Measurements from ENCODE around the gene SH3BP4. TPM values are rescaled to one million over a fixed set of nuclear protein-coding genes. Genes with fewer than 3 reads are reported as not detected.

SH3BP4 gene
- total RNA-seq, 2 experiments from 2014 or later: 0.18 to 0.33 TPM

GRCh38 chr2:235032949-235033348 is 81.1 kb downstream of the SH3BP4 start:
- Mint-ChIP-seq H3K27ac (no peak overlapping the region), H3K9me3 (no peaks in the 10 kb centered on the region), H3K4me3 (no peak overlapping the region), H3K27me3 (no peaks in the 10 kb centered on the region), H3K36me3 (no peaks in the 10 kb centered on the region), H3K4me1 (no peaks in the 10 kb centered on the region)
- DNase-seq: no peak

DNA sequence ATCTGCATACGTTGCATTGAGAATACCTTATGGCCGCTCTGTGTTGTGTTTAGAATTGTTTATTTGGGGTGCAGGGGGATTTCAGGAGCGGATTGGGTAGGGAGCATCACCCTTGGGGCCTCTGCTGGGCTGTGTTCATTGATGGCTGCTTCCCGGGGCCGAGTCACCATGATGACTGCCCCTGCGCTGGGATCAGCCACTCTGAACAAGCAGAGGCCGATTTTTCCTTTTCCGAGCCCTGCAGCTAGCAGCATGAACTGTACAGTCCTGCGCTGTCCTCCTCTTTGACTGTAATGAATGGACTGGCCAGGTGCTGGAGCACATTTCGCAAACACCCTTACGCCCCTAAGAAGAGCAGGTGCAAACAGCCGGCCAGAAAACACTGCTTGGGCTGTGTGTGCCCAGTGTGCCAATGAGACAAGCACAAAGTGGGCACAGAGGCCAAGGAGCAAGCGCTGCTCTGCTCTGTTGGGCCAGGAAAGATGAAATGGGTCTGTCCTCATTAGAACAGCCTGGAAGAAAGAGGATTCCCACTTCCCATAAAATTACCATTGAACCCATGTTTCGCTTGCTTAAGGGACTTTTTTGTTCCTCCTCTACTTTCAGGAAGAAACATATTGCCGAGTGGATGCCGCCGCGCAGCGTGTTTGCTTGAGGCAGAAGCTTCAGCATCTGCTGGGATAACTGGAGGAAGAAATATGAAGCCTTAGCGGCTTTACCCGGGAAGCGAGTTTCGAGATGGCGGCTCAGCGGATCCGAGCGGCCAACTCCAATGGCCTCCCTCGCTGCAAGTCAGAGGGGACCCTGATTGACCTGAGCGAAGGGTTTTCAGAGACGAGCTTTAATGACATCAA is 82.7 kb downstream of the SH3BP4 start:
- Mint-ChIP-seq H3K9me3 (no peaks in the 10 kb centered on the region), H3K27ac (no peak overlapping the region)
- DNase-seq: no peak

DNA sequence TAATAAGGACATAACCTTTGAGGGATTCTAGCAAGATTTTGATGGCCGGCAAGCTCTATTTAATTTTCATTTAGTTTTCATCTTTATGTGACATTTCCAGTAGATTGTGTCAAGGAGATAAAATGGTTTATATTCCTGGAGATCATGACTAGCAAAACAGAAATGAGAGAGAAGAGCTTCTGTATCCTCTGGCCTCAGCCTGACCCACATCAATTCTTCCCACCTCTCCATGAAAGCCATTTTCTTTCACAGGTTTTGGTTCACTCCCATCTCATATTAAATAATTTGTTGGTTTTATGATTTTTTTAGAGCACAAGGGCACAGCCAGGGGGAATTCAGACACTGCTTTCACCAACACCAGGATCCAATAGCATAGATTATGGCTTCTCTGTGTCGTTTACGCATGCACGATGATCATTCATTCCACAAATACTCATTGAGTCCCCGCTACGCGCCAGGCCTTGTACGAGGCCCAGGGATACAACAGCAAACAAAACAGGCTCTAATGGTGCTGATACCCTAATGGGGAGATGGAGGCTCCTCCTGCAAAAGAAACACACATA is 85.9 kb downstream of the SH3BP4 start:
- Mint-ChIP-seq H3K4me3 (no peak overlapping the region), H3K36me3 (no peaks in the 10 kb centered on the region), H3K4me1 (no peaks in the 10 kb centered on the region), H3K9me3 (no peaks in the 10 kb centered on the region), H3K27me3 (no peaks in the 10 kb centered on the region), H3K27ac (no peak overlapping the region)
- DNase-seq: no peak

More for the DNA sequence above, 82.7 kb downstream of the SH3BP4 start:
- Mint-ChIP-seq H3K27me3 (no peaks in the 10 kb centered on the region), H3K4me1 (no peaks in the 10 kb centered on the region), H3K36me3 (no peaks in the 10 kb centered on the region), H3K4me3 (no peak overlapping the region)

DNA sequence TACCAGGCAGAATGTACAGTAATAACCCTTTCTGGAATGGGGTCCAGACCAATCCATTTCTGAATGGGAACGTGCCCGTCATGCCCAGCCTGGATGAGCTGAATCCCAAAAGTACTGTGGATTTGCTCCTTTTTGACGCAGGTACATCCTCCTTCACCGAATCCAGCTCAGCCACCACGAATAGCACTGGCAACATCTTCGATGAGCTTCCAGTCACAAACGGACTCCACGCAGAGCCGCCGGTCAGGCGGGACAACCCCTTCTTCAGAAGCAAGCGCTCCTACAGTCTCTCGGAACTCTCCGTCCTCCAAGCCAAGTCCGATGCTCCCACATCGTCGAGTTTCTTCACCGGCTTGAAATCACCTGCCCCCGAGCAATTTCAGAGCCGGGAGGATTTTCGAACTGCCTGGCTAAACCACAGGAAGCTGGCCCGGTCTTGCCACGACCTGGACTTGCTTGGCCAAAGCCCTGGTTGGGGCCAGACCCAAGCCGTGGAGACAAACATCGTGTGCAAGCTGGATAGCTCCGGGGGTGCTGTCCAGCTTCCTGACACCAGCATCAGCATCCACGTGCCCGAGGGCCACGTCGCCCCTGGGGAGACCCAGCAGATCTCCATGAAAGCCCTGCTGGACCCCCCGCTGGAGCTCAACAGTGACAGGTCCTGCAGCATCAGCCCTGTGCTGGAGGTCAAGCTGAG is 89.6 kb downstream of the SH3BP4 start:
- Mint-ChIP-seq H3K4me3 (no peak overlapping the region), H3K4me1 (peaks cover 16% of the 10 kb centered on the region), H3K9me3 (no peaks in the 10 kb centered on the region), H3K36me3 (no peaks in the 10 kb centered on the region), H3K27ac (no peak overlapping the region), H3K27me3 (peaks cover 12% of the 10 kb centered on the region)
- no peak for DNase-seq

DNA sequence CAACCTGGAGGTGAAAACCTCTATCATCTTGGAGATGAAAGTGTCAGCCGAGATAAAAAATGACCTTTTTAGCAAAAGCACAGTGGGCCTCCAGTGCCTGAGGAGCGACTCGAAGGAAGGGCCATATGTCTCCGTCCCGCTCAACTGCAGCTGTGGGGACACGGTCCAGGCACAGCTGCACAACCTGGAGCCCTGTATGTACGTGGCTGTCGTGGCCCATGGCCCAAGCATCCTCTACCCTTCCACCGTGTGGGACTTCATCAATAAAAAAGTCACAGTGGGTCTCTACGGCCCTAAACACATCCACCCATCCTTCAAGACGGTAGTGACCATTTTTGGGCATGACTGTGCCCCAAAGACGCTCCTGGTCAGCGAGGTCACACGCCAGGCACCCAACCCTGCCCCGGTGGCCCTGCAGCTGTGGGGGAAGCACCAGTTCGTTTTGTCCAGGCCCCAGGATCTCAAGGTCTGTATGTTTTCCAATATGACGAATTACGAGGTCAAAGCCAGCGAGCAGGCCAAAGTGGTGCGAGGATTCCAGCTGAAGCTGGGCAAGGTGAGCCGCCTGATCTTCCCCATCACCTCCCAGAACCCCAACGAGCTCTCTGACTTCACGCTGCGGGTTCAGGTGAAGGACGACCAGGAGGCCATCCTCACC is 90.2 kb downstream of the SH3BP4 start:
- no peaks in the 10 kb centered on the region for H3K36me3 Mint-ChIP-seq
- H3K4me1 Mint-ChIP-seq: peaks cover 16% of the 10 kb centered on the region
- no peak overlapping the region for H3K27ac Mint-ChIP-seq
- no peaks in the 10 kb centered on the region for H3K9me3 Mint-ChIP-seq
- peaks cover 18% of the 10 kb centered on the region for H3K27me3 Mint-ChIP-seq
- H3K4me3 Mint-ChIP-seq: no peak overlapping the region
- no peak for DNase-seq

- H3K27me3 Mint-ChIP-seq: peaks cover 23% of the 10 kb centered on the region
- H3K4me1 Mint-ChIP-seq: peaks cover 16% of the 10 kb centered on the region
- no peak overlapping the region for H3K4me3 Mint-ChIP-seq
- H3K36me3 Mint-ChIP-seq: no peaks in the 10 kb centered on the region
- DNase-seq: no peak
- no peak overlapping the region for H3K27ac Mint-ChIP-seq
- no peaks in the 10 kb centered on the region for H3K9me3 Mint-ChIP-seq
Observed at GRCh38 chr2:235042576-235043515, 91.0 kb downstream of the SH3BP4 start.

DNA sequence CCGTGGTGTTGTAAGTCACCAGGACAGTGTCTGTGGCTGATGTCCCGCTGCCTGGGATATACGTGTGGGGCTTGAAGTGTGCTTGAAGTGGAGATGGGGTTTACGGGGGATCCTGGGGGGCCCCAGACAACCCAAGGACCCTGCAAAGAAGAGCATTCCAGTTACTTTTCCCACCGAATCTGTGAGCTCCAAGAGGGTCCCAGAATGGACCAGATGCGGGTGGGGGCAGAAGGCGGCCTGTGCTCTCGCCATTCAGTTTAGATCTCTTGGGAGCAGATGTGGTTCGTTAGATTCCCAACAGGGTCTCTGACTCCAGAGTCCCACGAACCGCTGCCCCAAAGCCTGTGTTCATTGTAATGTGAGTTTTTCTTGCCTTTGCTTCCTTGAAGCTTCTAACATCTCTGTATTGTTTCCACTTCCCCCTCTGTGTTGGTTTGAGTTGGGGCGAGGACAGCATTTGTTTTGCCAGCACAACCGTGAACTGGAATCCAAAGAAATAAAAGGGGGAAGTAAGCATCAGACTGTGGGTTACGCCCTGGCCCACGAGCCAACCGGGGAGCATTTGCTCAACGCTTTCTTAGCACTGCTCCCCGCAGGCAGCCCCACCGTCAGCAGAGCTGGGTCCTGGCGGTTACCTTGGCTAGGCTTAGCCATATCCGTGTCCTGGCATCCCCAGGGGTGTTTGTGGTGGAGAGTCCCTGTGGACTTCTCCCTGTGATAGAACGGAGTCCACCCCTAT is 92.1 kb downstream of the SH3BP4 start:
- H3K4me1 Mint-ChIP-seq: peaks cover 16% of the 10 kb centered on the region
- no peaks in the 10 kb centered on the region for H3K9me3 Mint-ChIP-seq
- no peak overlapping the region for H3K4me3 Mint-ChIP-seq
- no peak overlapping the region for H3K27ac Mint-ChIP-seq
- H3K27me3 Mint-ChIP-seq: peaks cover 24% of the 10 kb centered on the region
- DNase-seq: no peak
- no peaks in the 10 kb centered on the region for H3K36me3 Mint-ChIP-seq

GRCh38 chr2:235044501-235045271 is 92.9 kb downstream of the SH3BP4 start:
- Mint-ChIP-seq H3K27ac (peak overlapping the region; percentile 25), H3K9me3 (no peaks in the 10 kb centered on the region), H3K27me3 (peaks cover 24% of the 10 kb centered on the region), H3K4me1 (peaks cover 16% of the 10 kb centered on the region), H3K4me3 (no peak overlapping the region), H3K36me3 (no peaks in the 10 kb centered on the region)
- DNase-seq: peak; percentile 29

DNA sequence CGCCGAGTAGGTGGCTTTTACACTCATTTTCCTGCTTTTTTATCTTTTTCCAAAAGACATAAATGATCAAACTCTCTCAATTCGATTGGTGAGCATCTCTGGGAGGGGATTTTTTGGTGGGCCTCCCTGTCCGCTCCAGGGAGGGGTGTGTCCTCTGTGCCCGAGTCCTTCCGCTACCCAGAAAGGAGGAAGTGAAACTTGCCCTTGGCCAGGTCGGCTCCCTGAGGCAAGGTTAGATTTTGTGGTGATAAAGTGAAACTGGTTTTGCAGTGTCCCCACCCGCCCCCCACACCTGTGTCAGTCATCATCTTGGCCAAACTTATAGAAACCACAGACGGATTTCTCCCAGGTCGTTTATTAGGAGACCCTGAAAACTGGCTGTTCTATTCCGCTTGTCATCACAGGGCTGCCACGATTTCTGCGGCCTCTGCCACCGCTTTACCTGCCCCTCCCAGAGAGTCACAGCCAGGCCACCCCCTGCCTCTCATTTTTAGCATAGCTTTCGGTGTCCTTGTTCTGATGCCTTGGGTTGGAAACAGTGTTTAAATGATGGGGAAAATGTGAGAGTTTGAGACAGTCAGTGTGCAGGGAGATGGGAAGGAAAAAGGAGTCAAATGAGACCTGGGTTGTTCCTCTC is 93.6 kb downstream of the SH3BP4 start:
- Mint-ChIP-seq H3K4me3 (no peak overlapping the region), H3K36me3 (no peaks in the 10 kb centered on the region), H3K27ac (peak overlapping the region; percentile 25), H3K4me1 (peaks cover 16% of the 10 kb centered on the region), H3K27me3 (peaks cover 24% of the 10 kb centered on the region), H3K9me3 (no peaks in the 10 kb centered on the region)
- peak; percentile 22 for DNase-seq

GRCh38 chr2:235045973-235046343 is 94.1 kb downstream of the SH3BP4 start:
- Mint-ChIP-seq H3K9me3 (no peaks in the 10 kb centered on the region), H3K36me3 (no peaks in the 10 kb centered on the region), H3K27ac (no peak overlapping the region), H3K4me1 (peaks cover 16% of the 10 kb centered on the region), H3K4me3 (no peak overlapping the region), H3K27me3 (peaks cover 24% of the 10 kb centered on the region)
- no peak for DNase-seq

GRCh38 chr2:235046589-235046988 is 94.8 kb downstream of the SH3BP4 start:
- Mint-ChIP-seq H3K4me1 (peaks cover 16% of the 10 kb centered on the region), H3K27me3 (peaks cover 27% of the 10 kb centered on the region), H3K27ac (no peak overlapping the region), H3K4me3 (no peak overlapping the region), H3K9me3 (no peaks in the 10 kb centered on the region), H3K36me3 (no peaks in the 10 kb centered on the region)
- DNase-seq: no peak

DNA sequence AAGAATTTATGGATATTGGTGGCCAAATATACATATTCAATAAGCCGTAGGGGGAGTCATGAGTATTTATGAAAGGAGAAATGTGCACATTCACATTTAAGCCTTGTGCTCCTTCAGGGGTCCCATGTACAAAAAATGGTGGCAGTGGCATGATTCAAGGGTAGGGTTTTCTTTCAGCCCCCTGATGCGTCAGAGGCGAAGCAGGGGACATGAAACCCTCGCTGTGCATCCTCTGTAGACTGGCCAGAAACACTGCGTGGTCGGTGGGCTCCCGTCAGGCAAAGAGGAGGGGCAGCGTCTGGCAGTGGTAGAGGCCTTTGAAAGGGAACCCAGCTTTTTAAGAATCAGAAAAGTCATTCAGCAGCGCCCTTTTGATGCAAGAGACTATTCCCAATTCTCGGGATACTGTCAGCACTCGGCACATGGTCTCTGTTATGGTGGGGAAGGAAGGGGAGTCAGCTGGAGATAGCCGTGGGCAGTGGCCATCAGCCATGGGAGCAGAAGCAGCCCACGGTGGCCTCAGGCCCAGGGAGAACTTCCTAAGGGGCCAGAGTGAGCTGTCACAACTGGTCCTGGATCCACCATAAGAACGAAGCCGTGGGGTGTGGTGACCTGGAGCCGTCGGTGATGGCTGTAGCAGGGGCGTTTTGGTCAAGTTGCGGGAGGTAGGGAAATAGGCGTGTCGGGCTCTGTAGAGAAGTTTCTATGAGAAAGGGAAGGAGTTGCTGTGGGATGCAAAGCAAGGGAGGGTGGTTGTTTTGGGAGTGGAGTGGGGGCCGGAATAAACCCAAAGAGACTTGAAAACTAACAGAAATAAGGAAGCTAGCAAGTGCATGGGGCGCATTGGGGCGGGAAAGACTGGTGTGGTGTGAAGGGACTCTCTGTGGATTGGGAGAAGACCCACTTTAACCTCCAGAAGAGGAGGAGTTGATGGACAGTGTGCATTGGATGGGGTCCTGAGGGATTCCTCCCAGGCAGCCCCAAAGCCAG is 95.6 kb downstream of the SH3BP4 start:
- no peak overlapping the region for H3K27ac Mint-ChIP-seq
- no peak for DNase-seq
- H3K36me3 Mint-ChIP-seq: no peaks in the 10 kb centered on the region
- H3K4me1 Mint-ChIP-seq: peaks cover 16% of the 10 kb centered on the region
- H3K4me3 Mint-ChIP-seq: no peak overlapping the region
- H3K9me3 Mint-ChIP-seq: no peaks in the 10 kb centered on the region
- peaks cover 28% of the 10 kb centered on the region for H3K27me3 Mint-ChIP-seq

Data from activated naive CD8-positive, alpha-beta T cell treated with anti-CD3 and anti-CD28 coated beads for 36 hours (primary cell).